ENCODE data around the gene PUM1. TPM values are rescaled to one million over a fixed set of nuclear protein-coding genes. Genes with fewer than 3 reads are reported as not detected.

The PUM1 gene
- total and polyA plus RNA-seq, 2 of the 8 experiments (the other 6 are each of a cell fraction or from before 2014, with no cell fraction given): 122 to 177 TPM

DNA sequence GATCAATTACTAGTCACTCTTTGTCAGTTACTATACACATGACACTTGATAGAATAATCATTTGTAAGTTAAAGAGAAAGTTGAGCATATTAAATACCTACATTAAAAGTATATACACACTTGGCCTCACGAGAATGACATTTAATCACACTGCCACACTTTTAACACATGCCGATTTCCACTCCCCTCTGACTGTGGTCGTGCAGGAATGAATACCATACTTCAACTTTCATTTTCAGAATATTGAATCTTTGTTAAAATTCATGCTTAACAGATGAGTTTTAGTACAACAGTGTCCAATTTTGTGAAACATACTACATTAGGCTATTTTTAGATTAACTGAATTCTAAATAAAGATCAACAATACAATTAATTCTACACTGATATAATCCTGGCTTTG lies 78.8 kb downstream of the PUM1 start (continued):
- TF ChIP-seq CHD7 (IDR thresholded peaks at IDR 0.05; ENCODE audit: insufficient replicate concordance, low read length) (no peak), SP4 (IDR thresholded peaks at IDR 0.05; ENCODE audit: low read length) (no peak), RFX5 (IDR thresholded peaks at IDR 0.05; ENCODE audit: borderline replicate concordance, low read depth, low read length) (no peak), JUND (IDR thresholded peaks at IDR 0.05; ENCODE audit: low read length) (no peak), POU5F1 (IDR thresholded peaks at IDR 0.05; ENCODE audit: low read depth, low read length) (no peak), CREB1 (IDR thresholded peaks at IDR 0.05) (no peak), MAFK (IDR thresholded peaks at IDR 0.05; ENCODE audit: low read depth, low read length) (no peak), BACH1 (IDR thresholded peaks at IDR 0.05; ENCODE audit: low read length) (no peak), NANOG (IDR thresholded peaks at IDR 0.05; ENCODE audit: insufficient read depth, low read depth, low read length, poor library complexity, severe bottlenecking) (no peak), TAF1 (IDR thresholded peaks at IDR 0.05; ENCODE audit: low read depth, low read length) (no peak)

All from H1 (cell line).